HPDE6-E6E7 (cell line): ENCODE data around the gene AGBL2.

Experiments
- DNase-seq: peaks from one replicate; pipeline ENCODE4 v3.0.0; 2011; ENCODE audit warnings: missing footprints; ENCODE audit errors: extremely low spot score

The AGBL2 gene

GRCh38 chr11:47631473-47631872 lies 83.7 kb downstream of the AGBL2 start:
- no peak for DNase-seq

GRCh38 chr11:47628026-47628425 lies 87.1 kb downstream of the AGBL2 start:
- DNase-seq, result no peak

- DNase-seq, result no peak
Observed at GRCh38 chr11:47626234-47626633, 88.9 kb downstream of the AGBL2 start.

GRCh38 chr11:47620836-47621378 lies 94.3 kb downstream of the AGBL2 start:
- DNase-seq, result no peak

GRCh38 chr11:47617417-47617809 lies 97.8 kb downstream of the AGBL2 start:
- no peak for DNase-seq

DNA sequence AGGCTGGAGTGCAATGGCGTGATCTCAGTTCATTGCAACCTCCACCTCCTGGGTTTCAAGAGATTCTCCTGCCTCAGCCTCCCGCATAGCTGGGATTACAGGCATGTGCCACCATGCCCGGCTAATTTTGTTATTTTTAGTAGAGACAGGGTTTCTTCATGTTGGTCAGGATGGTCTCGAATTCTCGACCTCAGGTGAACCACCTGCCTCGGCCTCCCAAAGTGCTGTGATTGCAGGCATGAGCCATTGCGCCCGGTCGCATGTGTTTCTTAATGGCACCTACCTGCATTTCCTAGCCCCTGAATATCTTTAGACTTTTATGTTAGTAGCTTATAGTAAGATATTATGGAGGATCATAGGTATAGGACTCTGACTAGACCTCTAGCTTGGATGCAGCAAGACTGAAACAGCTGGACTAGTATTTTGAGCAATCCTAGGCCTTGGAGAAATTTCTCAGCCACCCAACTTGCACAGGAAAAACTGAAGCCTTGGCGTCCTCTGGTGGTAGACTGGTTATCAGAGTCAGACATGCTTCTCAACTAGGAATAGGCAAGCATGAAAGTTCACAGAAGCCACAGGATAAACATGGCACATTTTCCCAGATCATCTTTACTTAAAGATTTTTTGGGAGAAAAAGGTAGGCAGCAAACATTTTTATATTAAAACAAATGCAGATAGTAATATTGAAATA lies 98.3 kb downstream of the AGBL2 start:
- no peak for DNase-seq

DNA sequence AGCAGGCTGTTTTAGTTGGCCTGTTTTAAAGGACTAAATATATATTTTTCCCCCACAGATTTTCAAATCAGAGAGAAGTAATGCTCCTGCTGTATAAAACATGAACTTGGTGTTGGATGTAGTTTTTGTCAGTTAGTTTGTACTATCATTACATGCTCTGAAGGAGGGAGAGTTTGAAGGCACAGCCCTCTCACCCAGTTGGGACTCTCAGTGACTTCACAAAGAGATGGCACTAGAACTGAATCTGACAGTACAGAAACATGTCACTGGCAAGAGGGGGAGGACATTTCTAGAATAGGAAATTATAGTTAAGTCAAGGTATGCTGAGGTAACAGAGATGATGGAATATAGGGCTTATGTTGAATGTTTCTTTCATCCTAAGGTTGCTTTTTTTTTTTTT lies 99.9 kb downstream of the AGBL2 start:
- no peak for DNase-seq

DNA sequence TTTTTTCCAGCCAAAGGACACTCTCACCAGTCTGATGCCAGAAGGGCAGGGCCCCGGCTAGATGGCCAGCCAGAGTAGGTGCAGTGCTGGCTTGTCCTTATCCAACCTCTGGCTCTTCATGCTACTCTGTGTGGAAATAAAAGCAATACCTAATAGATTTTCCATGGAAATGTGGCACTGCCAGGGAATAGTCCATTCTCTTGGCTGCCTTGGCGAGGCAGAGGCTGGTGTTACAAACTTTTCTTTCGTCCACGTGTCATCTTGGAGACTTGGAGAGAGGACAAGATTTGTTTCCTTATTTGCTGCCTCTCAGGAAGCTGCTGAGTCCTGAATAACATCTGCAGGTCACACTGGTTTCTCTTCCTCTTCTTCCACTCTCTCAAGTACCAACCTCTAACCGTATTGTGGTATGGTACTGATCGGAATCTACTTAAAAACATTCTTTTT lies 103.8 kb downstream of the AGBL2 start:
- DNase-seq, result no peak

GRCh38 chr11:47609675-47610074 lies 105.5 kb downstream of the AGBL2 start:
- no peak for DNase-seq
